Upper lobe of left lung (tissue), 6 donors: ENCODE measurements around the gene ASPHD2. TPM values are rescaled to one million over a fixed set of nuclear protein-coding genes. Genes with fewer than 3 reads are reported as not detected.

Experiments used
- ATAC-seq, 2 donors: fragments of 200-7000 bp; cut with Tn5 transposase; one replicate each; pipeline ENCODE4 v1.9.1; 2022; ENCODE audit warnings: mild to moderate bottlenecking in 2 of 2, moderate library complexity in 2 of 2; ENCODE audit not compliant: low FRiP score in 2 of 2
- DNase-seq, 2 donors: peaks; one replicate each; pipeline ENCODE4 v3.0.0-alpha.2; 2019 to 2020
- H3K27ac ChIP-seq, 4 donors: fragments of 200-600 bp; sonication (generic); one replicate each; pipeline ENCODE4 v1.5.1; 2016 to 2019
- H3K27me3 ChIP-seq, 4 donors: fragments of 200-600 bp; sonication (generic); one replicate each; pipeline ENCODE4 v1.5.1; 2017 to 2019
- H3K36me3 ChIP-seq, 4 donors: fragments of 200-600 bp; sonication (generic); one replicate each; pipeline ENCODE4 v1.5.1; 2016 to 2019
- H3K4me1 ChIP-seq, 4 donors: fragments of 200-600 bp; sonication (generic); one replicate each; pipeline ENCODE4 v1.5.1; 2018 to 2019
- H3K4me3 ChIP-seq, 4 donors: fragments of 200-600 bp; sonication (generic); one replicate each; pipeline ENCODE4 v1.5.1; 2017 to 2019; ENCODE audit warnings: mild to moderate bottlenecking in 2 of 4, moderate library complexity in 1 of 4
- H3K9me3 ChIP-seq, 4 donors: fragments of 200-600 bp; sonication (generic); one replicate each; pipeline ENCODE4 v1.5.1; 2018 to 2019
- CTCF ChIP-seq, 6 experiments: fragments of 450-650 bp in 4 of 6; fragments of 200-600 bp in 2 of 6; sonication (generic) in 2 of 6; IDR thresholded peaks; one replicate each; pipeline ENCODE4 v1.5.1; 2016 to 2019; ENCODE audit warnings: antibody characterized with exemption in 6 of 6
- EP300 ChIP-seq, 4 donors: sonication (generic); formaldehyde crosslinking; IDR thresholded peaks; one replicate each; pipeline ENCODE4 v1.5.1; 2017; ENCODE audit warnings: antibody characterized with exemption in 4 of 4, control low read depth in 2 of 4
- POLR2A ChIP-seq, 4 donors: fragments of 450-650 bp; IDR thresholded peaks; one replicate each; pipeline ENCODE4 v1.5.1; 2016 to 2017; ENCODE audit warnings: antibody characterized with exemption in 4 of 4, mild to moderate bottlenecking in 2 of 4
- POLR2AphosphoS5 ChIP-seq, 2 donors: sonication (generic); formaldehyde crosslinking; IDR thresholded peaks; one replicate each; pipeline ENCODE4 v1.5.1; 2017; ENCODE audit warnings: antibody characterized with exemption in 2 of 2
- WGBS, 2 donors: methylation state at CpG; one replicate each; pipeline ENCODE4 v1.1.5; 2017 to 2018; 5-methylcytosine and 5-hydroxymethylcytosine counted together
- total RNA-seq, 6 donors: library from RNA; depleted of rRNA in 4 of 6; stranded (reverse); fragments of >200 nt in 4 of 6; gene quantifications; one replicate each; pipeline versions ENCODE4 v1.1.0 to v1.2.1, GENCODE V29; 2016 to 2021
- donor health status: DM: no; HTN: no; CAD: no; lungs with moderate emphysema.
- donor health status: DM: no; HTN: yes; CAD: no; lungs with severe emphysema.

ASPHD2 gene
- total RNA-seq, 6 donors from 2014 or later: 0.33 to 2.1 (median 1.1) TPM

GRCh38 chr22:26481112-26481693 is 52.1 kb downstream of the ASPHD2 start:
- WGBS, 2 donors: 69 to 83% methylated on average over 6 of the region's 6 CpGs
- DNase-seq: no peak
- TF ChIP-seq POLR2AphosphoS5 (IDR thresholded peaks at IDR 0.05) (no peak), CTCF (IDR thresholded peaks at IDR 0.05) (no peak), POLR2A (IDR thresholded peaks at IDR 0.05) (no peak), EP300 (IDR thresholded peaks at IDR 0.05) (no peak)
- no peak overlapping the region for H3K4me3 ChIP-seq
- no peak for ATAC-seq
- no peak overlapping the region for H3K27ac ChIP-seq
- no peaks in the 10 kb centered on the region for H3K9me3 ChIP-seq
- H3K27me3 ChIP-seq: no peaks in the 10 kb centered on the region
- peaks cover 1 to 27% (median 3%) of the 10 kb centered on the region in 4 donors for H3K36me3 ChIP-seq
- peaks cover 49 to 69% (median 56%) of the 10 kb centered on the region in 4 donors for H3K4me1 ChIP-seq

- Histone ChIP-seq H3K4me3 (no peak overlapping the region), H3K27ac (no peak overlapping the region), H3K27me3 (no peaks in the 10 kb centered on the region), H3K36me3 (peaks cover 0 to 22% (median 2%) of the 10 kb centered on the region in 4 donors), H3K9me3 (no peaks in the 10 kb centered on the region), H3K4me1 (peaks cover 49 to 72% (median 56%) of the 10 kb centered on the region in 4 donors)
- ATAC-seq (no peak), DNase-seq (no peak)
- TF ChIP-seq CTCF (IDR thresholded peaks at IDR 0.05): no peak
- no peak for TF ChIP-seq POLR2AphosphoS5 (IDR thresholded peaks at IDR 0.05)
- WGBS, 2 donors: 76 to 79% methylated on average over 4 of the region's 4 CpGs
Observed at GRCh38 chr22:26481694-26482093, 52.6 kb downstream of the ASPHD2 start.

GRCh38 chr22:26482161-26482560 is 53.1 kb downstream of the ASPHD2 start:
- no peak for DNase-seq
- no peak overlapping the region for H3K27ac ChIP-seq
- no peaks in the 10 kb centered on the region for H3K9me3 ChIP-seq
- ATAC-seq: no peak
- H3K36me3 ChIP-seq: peaks cover 0 to 17% (median 0%) of the 10 kb centered on the region in 4 donors
- peaks cover 49 to 72% (median 56%) of the 10 kb centered on the region in 4 donors for H3K4me1 ChIP-seq
- 45 to 61% methylated on average over 5 of the region's 5 CpGs for WGBS, 2 donors
- no peaks in the 10 kb centered on the region for H3K27me3 ChIP-seq
- H3K4me3 ChIP-seq: no peak overlapping the region
- no peak for TF ChIP-seq CTCF (IDR thresholded peaks at IDR 0.05)
- no peak for TF ChIP-seq POLR2AphosphoS5 (IDR thresholded peaks at IDR 0.05)
- no peak for TF ChIP-seq POLR2A (IDR thresholded peaks at IDR 0.05)
- no peak for TF ChIP-seq EP300 (IDR thresholded peaks at IDR 0.05)

GRCh38 chr22:26483043-26483438 is 54.0 kb downstream of the ASPHD2 start:
- Histone ChIP-seq H3K4me1 (peaks cover 49 to 72% (median 56%) of the 10 kb centered on the region in 4 donors), H3K27me3 (no peaks in the 10 kb centered on the region), H3K27ac (peak overlapping the region; percentile 95 to 98 (median 96)), H3K36me3 (peaks cover under 1 to 17% (median 7%) of the 10 kb centered on the region in 4 donors), H3K9me3 (no peaks in the 10 kb centered on the region), H3K4me3 (peak overlapping the region; percentile 64 to 91 (median 90))
- peak in 1 of 2 donors; percentile 5 for ATAC-seq
- DNase-seq: no peak
- TF ChIP-seq POLR2AphosphoS5 (IDR thresholded peaks at IDR 0.05) (no peak), CTCF (IDR thresholded peaks at IDR 0.05) (no peak), EP300 (IDR thresholded peaks at IDR 0.05) (no peak), POLR2A (IDR thresholded peaks at IDR 0.05) (no peak)
- WGBS, 2 donors: 9 to 18% methylated on average over 3 to 7 of the region's 7 CpGs
